ENCODE results near the gene DCAF5. TPM values are rescaled to one million over a fixed set of nuclear protein-coding genes. Genes with fewer than 3 reads are reported as not detected.
A peak's percentile ranks its signal among the peaks of the same experiment; 100 is the strongest.
"Not testable (repeated sequence)": the region's sequence is repeated elsewhere in the genome, so short reads cannot be mapped to it uniquely, and the experiment has no call there.

DCAF5 gene
- total RNA-seq, 1 donor from 2014 or later = 56.6 TPM

DNA sequence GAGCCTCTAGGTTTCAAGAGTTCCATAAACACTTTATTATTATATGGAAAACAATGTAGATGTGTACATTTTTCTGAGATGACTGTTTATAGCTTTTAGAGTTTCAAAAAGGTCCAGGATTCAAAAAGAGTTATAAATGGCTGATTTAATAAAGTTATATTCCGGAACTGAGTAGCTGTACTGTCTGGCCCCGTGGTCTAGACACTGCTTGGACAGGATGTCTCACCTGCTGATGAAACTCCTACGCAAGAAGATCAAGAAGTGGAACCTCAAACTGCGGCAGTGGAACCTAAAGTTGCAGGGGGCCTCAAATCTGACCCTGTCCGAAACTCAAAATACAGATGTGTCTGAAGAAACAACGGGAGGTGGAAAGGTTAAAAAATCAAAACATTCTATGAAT is 69.7 kb downstream of the DCAF5 start:
- H3K9me3 Mint-ChIP-seq (ENCODE audit: unreplicated experiment) = peaks cover 2% of the 10 kb centered on the region
- no peak overlapping the region for H3K27ac Mint-ChIP-seq (ENCODE audit: unreplicated experiment)
- H3K27me3 Mint-ChIP-seq (ENCODE audit: unreplicated experiment) = no peaks in the 10 kb centered on the region
- TF ChIP-seq, protein P1, sequence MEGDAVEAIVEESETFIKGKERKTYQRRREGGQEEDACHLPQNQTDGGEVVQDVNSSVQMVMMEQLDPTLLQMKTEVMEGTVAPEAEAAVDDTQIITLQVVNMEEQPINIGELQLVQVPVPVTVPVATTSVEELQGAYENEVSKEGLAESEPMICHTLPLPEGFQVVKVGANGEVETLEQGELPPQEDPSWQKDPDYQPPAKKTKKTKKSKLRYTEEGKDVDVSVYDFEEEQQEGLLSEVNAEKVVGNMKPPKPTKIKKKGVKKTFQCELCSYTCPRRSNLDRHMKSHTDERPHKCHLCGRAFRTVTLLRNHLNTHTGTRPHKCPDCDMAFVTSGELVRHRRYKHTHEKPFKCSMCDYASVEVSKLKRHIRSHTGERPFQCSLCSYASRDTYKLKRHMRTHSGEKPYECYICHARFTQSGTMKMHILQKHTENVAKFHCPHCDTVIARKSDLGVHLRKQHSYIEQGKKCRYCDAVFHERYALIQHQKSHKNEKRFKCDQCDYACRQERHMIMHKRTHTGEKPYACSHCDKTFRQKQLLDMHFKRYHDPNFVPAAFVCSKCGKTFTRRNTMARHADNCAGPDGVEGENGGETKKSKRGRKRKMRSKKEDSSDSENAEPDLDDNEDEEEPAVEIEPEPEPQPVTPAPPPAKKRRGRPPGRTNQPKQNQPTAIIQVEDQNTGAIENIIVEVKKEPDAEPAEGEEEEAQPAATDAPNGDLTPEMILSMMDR (IDR thresholded peaks at IDR 0.05; ENCODE audit: partially characterized antibody, unreplicated experiment) = no peak
- H3K4me1 Mint-ChIP-seq (ENCODE audit: low read depth, unreplicated experiment) = peaks cover 15% of the 10 kb centered on the region
- no peak for DNase-seq
- no peaks in the 10 kb centered on the region for H3K36me3 Mint-ChIP-seq (ENCODE audit: unreplicated experiment)
- no peak overlapping the region for H3K4me3 Mint-ChIP-seq (ENCODE audit: unreplicated experiment)

DNA sequence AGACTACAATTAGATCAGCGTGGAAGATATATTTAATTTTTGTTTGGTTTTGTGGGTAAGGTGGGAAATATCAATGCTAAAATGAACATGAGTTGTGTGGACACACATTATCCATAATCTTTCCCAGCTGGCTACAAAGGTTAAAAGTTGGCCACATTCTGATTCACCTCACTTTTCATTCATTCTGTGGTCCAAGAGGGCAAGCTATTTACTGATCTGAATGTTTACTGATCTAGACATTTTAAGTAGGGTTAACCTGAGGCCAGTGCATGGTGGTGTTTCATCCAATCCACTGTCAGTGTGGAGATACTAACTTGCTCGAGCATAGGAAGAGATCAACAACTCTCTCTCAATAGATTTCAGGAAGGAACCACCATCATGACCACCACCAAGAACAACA is 71.6 kb downstream of the DCAF5 start:
- DNase-seq = no peak
- Mint-ChIP-seq H3K9me3 (ENCODE audit: unreplicated experiment) (peaks cover 4% of the 10 kb centered on the region), H3K27me3 (ENCODE audit: unreplicated experiment) (no peaks in the 10 kb centered on the region), H3K4me3 (ENCODE audit: unreplicated experiment) (no peak overlapping the region), H3K4me1 (ENCODE audit: low read depth, unreplicated experiment) (peaks cover 15% of the 10 kb centered on the region), H3K36me3 (ENCODE audit: unreplicated experiment) (no peaks in the 10 kb centered on the region), H3K27ac (ENCODE audit: unreplicated experiment) (peak overlapping the region; percentile 10)
- TF ChIP-seq, protein P1 (IDR thresholded peaks at IDR 0.05; ENCODE audit: partially characterized antibody, unreplicated experiment) = no peak

DNA sequence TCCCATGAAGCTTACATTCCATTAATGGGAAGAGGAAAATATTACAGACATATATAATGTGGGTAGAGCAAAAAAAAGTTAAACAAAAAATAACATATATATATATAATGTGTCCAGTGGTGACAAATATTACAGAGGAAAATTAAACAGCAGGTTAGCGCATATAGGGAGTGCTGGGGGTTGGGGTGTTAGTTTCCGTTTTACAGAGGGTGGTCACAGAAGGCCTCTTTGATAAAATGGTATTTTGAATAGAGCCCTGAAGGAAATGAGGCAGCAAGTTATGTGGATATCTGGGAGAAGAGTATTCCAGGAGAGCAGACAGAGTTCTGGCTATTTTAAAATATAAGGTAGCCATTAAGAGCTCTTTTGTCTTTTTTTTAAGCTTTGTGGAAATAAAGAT is 73.2 kb downstream of the DCAF5 start:
- peaks cover 4% of the 10 kb centered on the region for H3K9me3 Mint-ChIP-seq (ENCODE audit: unreplicated experiment)
- no peaks in the 10 kb centered on the region for H3K27me3 Mint-ChIP-seq (ENCODE audit: unreplicated experiment)
- no peak overlapping the region for H3K27ac Mint-ChIP-seq (ENCODE audit: unreplicated experiment)
- H3K4me1 Mint-ChIP-seq (ENCODE audit: low read depth, unreplicated experiment) = peaks cover 15% of the 10 kb centered on the region
- no peaks in the 10 kb centered on the region for H3K36me3 Mint-ChIP-seq (ENCODE audit: unreplicated experiment)
- TF ChIP-seq, protein P1 (IDR thresholded peaks at IDR 0.05; ENCODE audit: partially characterized antibody, unreplicated experiment) = no peak
- H3K4me3 Mint-ChIP-seq (ENCODE audit: unreplicated experiment) = no peak overlapping the region
- DNase-seq = no peak

DNA sequence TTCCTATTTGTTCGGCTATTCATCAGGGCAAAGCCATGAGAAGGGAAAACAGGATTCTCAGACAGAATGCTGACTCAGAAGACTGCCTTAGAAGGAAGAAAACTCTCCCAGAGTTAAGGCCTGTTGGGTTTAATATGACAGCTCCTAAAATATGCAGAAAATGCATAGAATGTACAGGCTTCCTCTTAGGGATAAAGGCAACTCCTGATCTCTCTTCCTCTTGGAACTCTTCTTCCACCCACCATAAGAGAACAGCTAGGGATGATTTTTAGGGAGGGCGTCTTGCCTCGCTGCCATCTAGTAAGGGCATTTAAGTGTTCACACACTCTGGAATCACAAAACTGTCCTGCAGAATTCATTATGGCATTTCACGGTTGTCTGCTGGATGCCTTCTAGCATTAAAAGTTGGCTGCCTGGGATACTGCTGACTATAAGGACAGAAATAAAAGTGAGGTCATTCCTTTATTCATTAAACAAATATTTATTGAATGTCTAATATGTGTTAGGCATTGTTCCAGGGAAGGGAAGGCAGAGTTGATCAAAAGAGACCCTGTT is 73.7 kb downstream of the DCAF5 start:
- DNase-seq = no peak
- Mint-ChIP-seq H3K4me3 (ENCODE audit: unreplicated experiment) (no peak overlapping the region), H3K27me3 (ENCODE audit: unreplicated experiment) (no peaks in the 10 kb centered on the region), H3K4me1 (ENCODE audit: low read depth, unreplicated experiment) (peaks cover 15% of the 10 kb centered on the region), H3K27ac (ENCODE audit: unreplicated experiment) (no peak overlapping the region), H3K9me3 (ENCODE audit: unreplicated experiment) (peaks cover 4% of the 10 kb centered on the region), H3K36me3 (ENCODE audit: unreplicated experiment) (no peaks in the 10 kb centered on the region)
- TF ChIP-seq, protein P1 (IDR thresholded peaks at IDR 0.05; ENCODE audit: partially characterized antibody, unreplicated experiment) = no peak

DNA sequence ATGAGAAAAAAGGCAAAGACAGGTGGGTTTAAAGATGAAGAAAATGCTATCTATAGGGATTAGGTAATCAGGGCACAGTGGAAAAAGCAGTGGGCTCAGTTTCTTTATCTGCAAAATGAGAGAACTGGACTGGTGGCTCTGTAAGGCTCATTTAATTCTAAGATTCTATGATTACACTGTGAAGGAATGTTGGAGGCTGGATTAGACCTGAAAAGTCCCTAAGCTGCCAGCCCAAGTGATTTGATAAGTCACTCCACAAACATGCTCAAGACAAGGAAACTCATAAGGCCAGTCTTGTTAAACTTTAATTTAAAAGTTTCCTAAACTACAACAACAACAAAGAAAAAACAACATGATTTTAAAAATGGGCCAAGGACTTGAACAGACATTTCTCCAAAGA is 75.1 kb downstream of the DCAF5 start:
- peaks cover 14% of the 10 kb centered on the region for H3K4me1 Mint-ChIP-seq (ENCODE audit: low read depth, unreplicated experiment)
- no peaks in the 10 kb centered on the region for H3K27me3 Mint-ChIP-seq (ENCODE audit: unreplicated experiment)
- no peak overlapping the region for H3K4me3 Mint-ChIP-seq (ENCODE audit: unreplicated experiment)
- H3K27ac Mint-ChIP-seq (ENCODE audit: unreplicated experiment) = no peak overlapping the region
- DNase-seq = no peak
- peaks cover 4% of the 10 kb centered on the region for H3K9me3 Mint-ChIP-seq (ENCODE audit: unreplicated experiment)
- H3K36me3 Mint-ChIP-seq (ENCODE audit: unreplicated experiment) = no peaks in the 10 kb centered on the region
- TF ChIP-seq, protein P1 (IDR thresholded peaks at IDR 0.05; ENCODE audit: partially characterized antibody, unreplicated experiment) = no peak

DNA sequence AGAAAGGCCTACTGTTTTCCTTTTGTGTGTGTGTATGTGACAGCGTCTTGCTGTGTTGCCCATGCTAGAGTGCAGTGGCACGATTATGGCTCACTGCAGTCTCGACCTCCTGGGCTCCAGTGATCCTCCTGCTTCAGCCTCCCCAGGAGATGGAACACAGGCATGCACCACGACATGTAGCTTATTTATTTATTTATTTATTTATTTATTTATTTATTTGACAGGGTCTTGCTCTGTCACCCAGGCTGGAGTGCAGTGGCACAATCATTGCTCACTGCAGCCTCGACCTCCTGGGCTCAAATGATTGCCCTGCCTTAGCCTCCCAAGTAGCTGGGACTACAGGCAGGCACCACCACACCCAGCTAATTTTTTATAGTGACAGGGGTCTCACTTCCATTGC is 75.7 kb downstream of the DCAF5 start:
- not testable (repeated sequence) for H3K4me3 Mint-ChIP-seq (ENCODE audit: unreplicated experiment); H3K36me3 Mint-ChIP-seq (ENCODE audit: unreplicated experiment); H3K27ac Mint-ChIP-seq (ENCODE audit: unreplicated experiment); H3K9me3 Mint-ChIP-seq (ENCODE audit: unreplicated experiment); H3K27me3 Mint-ChIP-seq (ENCODE audit: unreplicated experiment); DNase-seq
- peaks cover 10% of the 10 kb centered on the region for H3K4me1 Mint-ChIP-seq (ENCODE audit: low read depth, unreplicated experiment)

Measured in glutamatergic neuron (in vitro differentiated cells).